Fibroblast of mammary gland (primary cell): ENCODE results near the gene GPA33.

Experiments used
- DNase-seq: peaks from one replicate; pipeline ENCODE4 v3.0.0-alpha.2; 2010; ENCODE audit warnings: low read depth
- H3K4me3 ChIP-seq: 2 replicates; pipeline ENCODE4 v1.5.1; 2011; ENCODE audit warnings: low read depth, mild to moderate bottlenecking, low read length, moderate library complexity; ENCODE audit not compliant: control insufficient read depth
- CTCF ChIP-seq: conservative IDR thresholded peaks from 2 replicates; pipeline ENCODE4 v1.5.1; 2011; ENCODE audit warnings: low read depth, low read length, inconsistent platforms; ENCODE audit not compliant: control insufficient read depth, insufficient read depth

The GPA33 gene

GRCh38 chr1:167056529-167057231, 33.5 kb downstream of the GPA33 start:
- no peak overlapping the region for H3K4me3 ChIP-seq
- DNase-seq, result no peak
- no peak for TF ChIP-seq CTCF

GRCh38 chr1:167054946-167055630, 35.1 kb downstream of the GPA33 start:
- no peak overlapping the region for H3K4me3 ChIP-seq
- TF ChIP-seq CTCF, result no peak
- no peak for DNase-seq

GRCh38 chr1:167054531-167054930, 35.6 kb downstream of the GPA33 start:
- no peak for DNase-seq
- no peak for TF ChIP-seq CTCF
- no peak overlapping the region for H3K4me3 ChIP-seq

GRCh38 chr1:167052389-167052788, 37.8 kb downstream of the GPA33 start:
- H3K4me3 ChIP-seq, result no peak overlapping the region
- no peak for DNase-seq
- TF ChIP-seq CTCF, result peak; percentile 49

- no peak for TF ChIP-seq CTCF
- no peak overlapping the region for H3K4me3 ChIP-seq
- DNase-seq, result no peak
These were observed 38.3 kb downstream of the GPA33 start for GRCh38 chr1:167051907-167052306.

GRCh38 chr1:167043752-167044488, 46.3 kb downstream of the GPA33 start:
- no peak overlapping the region for H3K4me3 ChIP-seq
- no peak for TF ChIP-seq CTCF
- DNase-seq, result peak; percentile 17
